HCT116 (cell line): ENCODE data around the gene NOS3.

Source experiments
- CTCF ChIP-seq, 3 experiments: fragments of 200-600 bp in 1 of 3; sonication (generic) in 1 of 3; IDR thresholded peaks in 2 of 3; conservative IDR thresholded peaks in 1 of 3; 2 replicates each; pipeline ENCODE4 v1.5.1; 2012 to 2017; ENCODE audit warnings: low read depth in 2 of 3, low read length in 2 of 3, antibody characterized with exemption in 1 of 3, borderline replicate concordance in 1 of 3, control low read depth in 1 of 3, mild to moderate bottlenecking in 1 of 3, mixed read lengths in 1 of 3, mixed run types in 1 of 3, moderate library complexity in 1 of 3; ENCODE audit not compliant: insufficient read depth in 1 of 3
- EGR1 ChIP-seq: IDR thresholded peaks from 2 replicates; pipeline ENCODE4 v1.6.1; 2012; ENCODE audit warnings: low read depth
- EZH2 ChIP-seq: fragments of 200-600 bp; sonication (generic); IDR thresholded peaks from 2 replicates; pipeline ENCODE4 v1.6.1; 2017; ENCODE audit warnings: antibody characterized with exemption, mixed run types
- EZH2phosphoT487 ChIP-seq: fragments of 200-600 bp; IDR thresholded peaks from 2 replicates; pipeline ENCODE4 v1.6.1; 2018; ENCODE audit warnings: antibody characterized with exemption, borderline replicate concordance
- JUND ChIP-seq: IDR thresholded peaks from 2 replicates; pipeline ENCODE4 v1.6.1; 2012
- MAX ChIP-seq: IDR thresholded peaks from 2 replicates; pipeline ENCODE4 v1.6.1; 2012
- POLR2A ChIP-seq: IDR thresholded peaks from 2 replicates; pipeline ENCODE4 v1.7.0; 2011; ENCODE audit warnings: borderline replicate concordance; ENCODE audit not compliant: insufficient read depth, insufficient read length; ENCODE audit errors: extremely low read depth
- POLR2AphosphoS5 ChIP-seq: IDR thresholded peaks from 2 replicates; pipeline ENCODE4 v1.6.1; 2011; ENCODE audit warnings: mild to moderate bottlenecking, low read depth, low read length, moderate library complexity
- REST ChIP-seq: IDR thresholded peaks from 2 replicates; pipeline ENCODE4 v1.6.1; 2012; ENCODE audit warnings: low read depth
- SIN3A ChIP-seq: IDR thresholded peaks from 2 replicates; pipeline ENCODE4 v1.6.1; 2012; ENCODE audit warnings: low read depth
- SRF ChIP-seq: IDR thresholded peaks from 2 replicates; pipeline ENCODE4 v1.6.1; 2012; ENCODE audit warnings: low read depth
- YY1 ChIP-seq: IDR thresholded peaks from 2 replicates; pipeline ENCODE4 v1.6.1; 2011; ENCODE audit warnings: low read length, low read depth, moderate library complexity, mild to moderate bottlenecking; ENCODE audit not compliant: insufficient replicate concordance; ENCODE audit errors: extremely low read depth
- ZFX ChIP-seq: fragments of 450-650 bp; IDR thresholded peaks from 2 replicates; pipeline ENCODE4 v1.6.1; 2017
- ZNF274 ChIP-seq: fragments of 200-500 bp; sonication (Bioruptor generic); IDR thresholded peaks from 2 replicates; pipeline ENCODE4 v1.6.1; 2014; ENCODE audit warnings: mild to moderate bottlenecking, low read depth, low read length, inconsistent platforms

- TF ChIP-seq CTCF (IDR thresholded peaks at IDR 0.05 in 2 of 3, conservative IDR thresholded peaks at IDR 0.05 in 1 of 3; ENCODE audit: borderline replicate concordance in 1 of 3, insufficient read depth in 1 of 3, low read depth in 2 of 3, low read length in 2 of 3) (no peak), MAX (no peak), ZFX (no peak), JUND (no peak), EZH2phosphoT487 (no peak), POLR2A (no peak), SRF (no peak), POLR2AphosphoS5 (no peak), REST (no peak), EZH2 (no peak), YY1 (no peak), SIN3A (no peak), EGR1 (no peak), ZNF274 (no peak)
Measured at GRCh38 chr7:150999001-150999400, 8.2 kb downstream of the NOS3 start.
